Measurements from ENCODE around the gene INPPL1.
"Not testable (repeated sequence)": the region's sequence is repeated elsewhere in the genome, so short reads cannot be mapped to it uniquely, and the experiment has no call there.

INPPL1 gene, protein sequence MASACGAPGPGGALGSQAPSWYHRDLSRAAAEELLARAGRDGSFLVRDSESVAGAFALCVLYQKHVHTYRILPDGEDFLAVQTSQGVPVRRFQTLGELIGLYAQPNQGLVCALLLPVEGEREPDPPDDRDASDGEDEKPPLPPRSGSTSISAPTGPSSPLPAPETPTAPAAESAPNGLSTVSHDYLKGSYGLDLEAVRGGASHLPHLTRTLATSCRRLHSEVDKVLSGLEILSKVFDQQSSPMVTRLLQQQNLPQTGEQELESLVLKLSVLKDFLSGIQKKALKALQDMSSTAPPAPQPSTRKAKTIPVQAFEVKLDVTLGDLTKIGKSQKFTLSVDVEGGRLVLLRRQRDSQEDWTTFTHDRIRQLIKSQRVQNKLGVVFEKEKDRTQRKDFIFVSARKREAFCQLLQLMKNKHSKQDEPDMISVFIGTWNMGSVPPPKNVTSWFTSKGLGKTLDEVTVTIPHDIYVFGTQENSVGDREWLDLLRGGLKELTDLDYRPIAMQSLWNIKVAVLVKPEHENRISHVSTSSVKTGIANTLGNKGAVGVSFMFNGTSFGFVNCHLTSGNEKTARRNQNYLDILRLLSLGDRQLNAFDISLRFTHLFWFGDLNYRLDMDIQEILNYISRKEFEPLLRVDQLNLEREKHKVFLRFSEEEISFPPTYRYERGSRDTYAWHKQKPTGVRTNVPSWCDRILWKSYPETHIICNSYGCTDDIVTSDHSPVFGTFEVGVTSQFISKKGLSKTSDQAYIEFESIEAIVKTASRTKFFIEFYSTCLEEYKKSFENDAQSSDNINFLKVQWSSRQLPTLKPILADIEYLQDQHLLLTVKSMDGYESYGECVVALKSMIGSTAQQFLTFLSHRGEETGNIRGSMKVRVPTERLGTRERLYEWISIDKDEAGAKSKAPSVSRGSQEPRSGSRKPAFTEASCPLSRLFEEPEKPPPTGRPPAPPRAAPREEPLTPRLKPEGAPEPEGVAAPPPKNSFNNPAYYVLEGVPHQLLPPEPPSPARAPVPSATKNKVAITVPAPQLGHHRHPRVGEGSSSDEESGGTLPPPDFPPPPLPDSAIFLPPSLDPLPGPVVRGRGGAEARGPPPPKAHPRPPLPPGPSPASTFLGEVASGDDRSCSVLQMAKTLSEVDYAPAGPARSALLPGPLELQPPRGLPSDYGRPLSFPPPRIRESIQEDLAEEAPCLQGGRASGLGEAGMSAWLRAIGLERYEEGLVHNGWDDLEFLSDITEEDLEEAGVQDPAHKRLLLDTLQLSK

DNA sequence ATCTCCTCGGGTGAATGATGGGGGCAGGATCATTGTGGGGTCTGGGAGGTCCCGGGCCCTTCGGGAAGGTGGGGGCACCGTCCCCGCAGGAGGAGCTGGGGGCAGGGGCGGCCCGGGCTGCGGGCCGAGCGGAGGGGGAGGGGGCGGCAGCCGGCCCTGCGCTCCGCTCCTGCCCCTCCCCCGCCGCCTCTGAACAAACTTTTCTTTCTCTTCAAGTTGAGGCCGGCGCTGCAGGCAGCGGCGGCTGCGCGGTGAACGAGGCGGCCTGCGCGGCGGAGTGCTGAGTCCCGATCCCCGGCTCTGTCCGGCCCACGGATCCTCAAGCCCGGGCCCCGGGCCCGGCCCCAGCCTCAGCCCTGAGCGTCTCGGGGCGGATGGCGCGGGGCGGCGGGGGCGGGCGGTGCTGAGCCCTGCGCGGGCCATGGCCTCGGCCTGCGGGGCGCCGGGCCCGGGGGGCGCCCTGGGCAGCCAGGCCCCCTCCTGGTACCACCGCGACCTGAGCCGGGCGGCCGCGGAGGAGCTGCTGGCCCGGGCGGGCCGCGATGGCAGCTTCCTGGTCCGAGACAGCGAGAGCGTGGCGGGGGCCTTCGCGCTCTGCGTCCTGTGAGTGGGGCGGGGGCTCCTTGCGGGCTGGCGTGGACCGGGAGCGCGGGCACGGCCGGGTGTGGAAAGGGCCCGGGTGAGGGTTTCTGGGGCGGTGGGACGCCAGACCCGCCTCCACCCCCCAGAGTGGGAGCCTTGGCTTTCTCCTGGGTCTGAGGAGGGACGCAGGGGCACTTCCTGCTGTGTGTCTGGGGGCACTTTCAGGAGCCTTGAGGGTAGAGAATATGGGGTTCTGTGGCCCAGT is at the start of gene INPPL1:
Gene INPPL1 (plus strand): TSS at position 204 of the 847 bp plus-strand sequence. CDS start 218 bp downstream, at position 422.
- ATAC-seq (replicated peaks) (peak; percentile 2 to 3), DNase-seq (no peak)
- H3K9me3 Mint-ChIP-seq = no peaks in the 10 kb centered on the region
- H3K27me3 Mint-ChIP-seq = no peaks in the 10 kb centered on the region
- peaks cover 23 to 47% of the 10 kb centered on the region in 2 donors for H3K4me1 Mint-ChIP-seq
- H3K27ac Mint-ChIP-seq = peak within 1 kb of the TSS; percentile 98
- H3K36me3 Mint-ChIP-seq = peaks cover 25% of the 10 kb centered on the region in 2 donors
- H3K4me3 Mint-ChIP-seq = peak within 1 kb of the TSS; percentile 99

DNA sequence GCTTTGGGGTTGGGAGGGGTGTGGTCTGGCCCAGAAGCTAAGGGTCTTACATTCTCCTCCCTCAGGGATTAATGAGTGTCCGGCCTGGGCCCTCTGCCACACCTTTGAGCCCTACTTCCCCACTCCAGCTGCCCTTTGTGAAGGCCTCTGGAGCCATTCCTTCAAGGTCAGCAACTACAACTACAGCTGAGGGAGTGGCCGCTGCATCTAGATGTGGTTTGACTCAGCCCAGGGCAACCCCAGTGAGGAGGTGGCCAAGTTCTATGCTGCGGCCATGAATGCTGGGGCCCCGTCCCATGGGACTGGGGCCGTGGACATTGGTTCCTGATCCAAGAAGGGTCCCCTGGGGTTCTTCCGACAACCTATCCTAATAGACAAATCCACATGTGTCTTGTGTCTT is 46.9 kb upstream of the INPPL1 start:
- no peak for ATAC-seq (replicated peaks)
- Mint-ChIP-seq H3K36me3 (no peaks in the 10 kb centered on the region), H3K4me3 (no peak overlapping the region), H3K27me3 (peaks cover 19 to 20% of the 10 kb centered on the region in 2 donors), H3K9me3 (no peaks in the 10 kb centered on the region), H3K27ac (no peak overlapping the region), H3K4me1 (no peaks in the 10 kb centered on the region)
- no peak for DNase-seq

DNA sequence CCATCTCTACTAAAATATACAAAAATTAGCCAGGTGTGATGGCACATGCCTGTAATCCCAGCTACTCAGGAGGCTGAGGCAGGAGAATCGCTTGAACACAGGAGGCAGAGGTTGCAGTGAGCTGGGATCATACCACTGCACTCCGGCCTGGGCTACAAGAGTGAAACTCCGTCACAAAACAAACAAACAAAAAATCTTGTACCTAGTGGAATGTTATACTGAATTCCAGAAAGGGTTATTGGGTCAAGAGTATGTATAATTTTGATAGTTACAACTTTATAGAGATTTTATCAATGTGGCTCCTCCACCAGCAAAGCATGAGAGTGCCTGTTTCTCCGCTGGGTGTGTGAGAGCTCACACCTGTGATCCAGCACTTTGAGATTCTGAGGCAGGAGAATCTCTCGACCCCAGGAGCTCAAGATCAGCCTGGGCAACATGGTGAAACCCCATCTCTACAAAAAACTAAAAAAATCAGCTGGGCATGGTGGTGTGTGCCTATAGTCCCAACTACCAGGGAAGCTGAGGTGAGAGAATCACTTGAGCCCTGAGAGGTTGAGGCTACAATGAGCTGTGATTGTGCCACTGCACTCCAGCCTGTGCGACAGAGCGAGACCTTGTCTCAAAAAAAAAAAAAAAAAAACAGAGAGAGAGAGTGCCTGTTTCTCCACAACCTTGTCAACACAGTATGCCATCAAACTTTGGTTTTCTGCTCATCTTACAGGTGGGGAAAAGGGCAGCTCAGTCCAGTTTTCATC is 45.3 kb upstream of the INPPL1 start:
- DNase-seq = no peak
- Mint-ChIP-seq H3K4me3 (no peak overlapping the region), H3K27ac (no peak overlapping the region), H3K27me3 (peaks cover 20 to 26% of the 10 kb centered on the region in 2 donors), H3K9me3 (no peaks in the 10 kb centered on the region), H3K4me1 (peaks cover 5 to 7% of the 10 kb centered on the region in 2 donors), H3K36me3 (no peaks in the 10 kb centered on the region)
- ATAC-seq (replicated peaks) = no peak

DNA sequence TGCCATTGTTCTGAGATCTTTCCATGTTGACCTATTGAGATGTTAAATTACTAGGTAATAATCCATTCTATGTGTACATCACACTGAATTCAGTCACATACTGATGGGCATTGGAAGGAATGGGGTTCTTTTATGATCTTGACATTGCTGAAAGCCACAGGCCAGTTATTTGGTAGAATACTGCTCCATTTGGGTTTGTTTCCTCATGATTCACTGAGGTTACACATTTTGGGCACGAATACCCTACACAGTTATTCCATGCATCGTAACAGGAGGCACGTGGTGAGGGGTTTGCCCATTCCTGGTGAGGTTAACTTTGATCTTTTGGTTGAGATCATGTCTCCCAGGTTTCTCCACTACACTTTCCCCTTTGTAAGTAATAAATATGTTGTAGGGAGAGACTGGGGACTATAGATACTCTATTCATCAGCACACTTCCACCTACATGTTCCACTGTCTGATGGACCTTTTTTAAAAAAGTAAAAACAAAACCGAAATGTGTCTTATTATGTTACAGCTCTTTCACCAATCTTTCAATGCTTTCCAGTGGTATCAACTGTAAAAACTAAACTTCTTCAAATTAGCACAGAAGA is 44.7 kb upstream of the INPPL1 start:
- no peaks in the 10 kb centered on the region for H3K9me3 Mint-ChIP-seq
- DNase-seq (no peak), ATAC-seq (replicated peaks) (no peak)
- no peak overlapping the region for H3K27ac Mint-ChIP-seq
- peaks cover 20 to 26% of the 10 kb centered on the region in 2 donors for H3K27me3 Mint-ChIP-seq
- no peaks in the 10 kb centered on the region for H3K36me3 Mint-ChIP-seq
- H3K4me1 Mint-ChIP-seq = peaks cover 5 to 7% of the 10 kb centered on the region in 2 donors
- no peak overlapping the region for H3K4me3 Mint-ChIP-seq

DNA sequence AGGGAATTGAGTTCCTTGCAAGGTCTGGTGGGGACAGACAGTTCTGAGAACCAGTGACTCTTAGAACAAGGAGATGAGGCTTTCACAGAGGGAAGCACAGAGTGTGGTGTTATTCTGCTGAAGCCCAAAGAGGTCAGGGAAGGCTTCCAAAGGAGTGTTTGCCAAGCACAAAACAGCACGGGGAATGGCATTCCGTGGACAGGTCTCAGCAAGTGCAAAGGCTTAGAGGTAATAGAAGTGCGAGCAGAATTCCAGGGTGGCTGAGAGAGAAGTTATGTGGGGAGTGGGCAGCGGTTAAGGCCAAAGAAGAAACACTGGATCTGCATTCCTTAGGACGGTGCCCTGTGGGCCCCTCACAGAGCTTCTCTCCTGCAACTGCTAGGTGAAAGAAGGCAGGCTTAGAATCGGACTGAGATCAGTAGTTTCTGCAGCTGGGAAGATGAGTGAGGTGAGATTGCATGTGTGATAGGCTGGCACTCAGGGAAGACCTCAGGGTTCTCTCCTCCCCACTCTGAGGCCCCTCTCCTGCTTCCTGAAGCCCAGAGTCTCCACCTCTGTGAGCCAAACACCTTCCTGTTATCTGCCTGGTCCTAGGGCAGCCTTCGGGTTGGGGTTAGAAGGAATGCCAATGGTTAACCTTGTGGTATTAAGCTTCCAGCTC is 43.5 kb upstream of the INPPL1 start:
- H3K4me1 Mint-ChIP-seq; H3K4me3 Mint-ChIP-seq; ATAC-seq (replicated peaks); DNase-seq; H3K36me3 Mint-ChIP-seq; H3K27ac Mint-ChIP-seq; H3K9me3 Mint-ChIP-seq: not testable (repeated sequence)
- H3K27me3 Mint-ChIP-seq = peaks cover 20 to 26% of the 10 kb centered on the region in 2 donors

DNA sequence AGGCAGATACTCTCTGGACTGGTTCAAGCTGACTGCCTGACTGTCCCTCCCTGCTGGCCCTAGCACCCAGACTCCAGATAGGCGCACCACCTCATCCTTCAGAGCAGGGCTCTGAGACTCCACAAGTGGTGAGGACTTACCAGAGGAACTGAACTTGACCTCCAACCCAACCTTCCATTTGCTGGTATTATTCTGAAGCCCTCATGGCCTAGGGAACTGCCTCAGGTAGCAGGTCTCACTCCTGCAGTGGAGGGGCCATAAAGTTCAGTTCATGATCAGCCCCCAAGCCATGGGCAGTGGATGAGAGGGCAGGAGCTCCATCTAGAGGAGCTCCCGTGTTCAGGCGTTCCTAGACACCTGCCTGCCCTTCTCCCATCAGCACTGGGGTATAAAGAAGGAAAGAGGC is 43.0 kb upstream of the INPPL1 start:
- H3K27ac Mint-ChIP-seq; ATAC-seq (replicated peaks); H3K4me1 Mint-ChIP-seq; DNase-seq; H3K4me3 Mint-ChIP-seq; H3K36me3 Mint-ChIP-seq; H3K9me3 Mint-ChIP-seq: not testable (repeated sequence)
- H3K27me3 Mint-ChIP-seq = peaks cover 20 to 26% of the 10 kb centered on the region in 2 donors

DNA sequence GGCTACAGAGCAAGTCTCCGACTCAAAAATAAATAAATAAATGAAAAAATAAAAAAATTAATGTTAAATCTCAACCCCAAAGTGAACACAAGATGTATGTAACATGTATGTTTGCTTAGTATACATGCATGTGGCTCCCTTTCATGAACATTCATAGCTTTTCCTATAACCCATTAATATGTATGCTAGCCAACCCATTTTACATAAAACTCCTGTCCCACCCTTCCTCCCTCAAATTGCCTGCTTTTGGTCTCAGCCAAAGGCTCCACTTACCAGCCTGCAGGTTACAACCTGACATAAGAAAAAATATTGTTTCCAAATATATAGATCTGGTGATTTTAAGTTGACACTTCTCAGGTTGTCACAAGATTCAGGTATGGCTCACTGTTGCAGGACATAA is 36.3 kb upstream of the INPPL1 start:
- no peak for DNase-seq
- no peak overlapping the region for H3K4me3 Mint-ChIP-seq
- H3K27ac Mint-ChIP-seq = no peak overlapping the region
- no peak for ATAC-seq (replicated peaks)
- peaks cover 3 to 5% of the 10 kb centered on the region in 2 donors for H3K27me3 Mint-ChIP-seq
- H3K36me3 Mint-ChIP-seq = no peaks in the 10 kb centered on the region
- peaks cover 5% of the 10 kb centered on the region in 2 donors for H3K4me1 Mint-ChIP-seq
- H3K9me3 Mint-ChIP-seq = no peaks in the 10 kb centered on the region

DNA sequence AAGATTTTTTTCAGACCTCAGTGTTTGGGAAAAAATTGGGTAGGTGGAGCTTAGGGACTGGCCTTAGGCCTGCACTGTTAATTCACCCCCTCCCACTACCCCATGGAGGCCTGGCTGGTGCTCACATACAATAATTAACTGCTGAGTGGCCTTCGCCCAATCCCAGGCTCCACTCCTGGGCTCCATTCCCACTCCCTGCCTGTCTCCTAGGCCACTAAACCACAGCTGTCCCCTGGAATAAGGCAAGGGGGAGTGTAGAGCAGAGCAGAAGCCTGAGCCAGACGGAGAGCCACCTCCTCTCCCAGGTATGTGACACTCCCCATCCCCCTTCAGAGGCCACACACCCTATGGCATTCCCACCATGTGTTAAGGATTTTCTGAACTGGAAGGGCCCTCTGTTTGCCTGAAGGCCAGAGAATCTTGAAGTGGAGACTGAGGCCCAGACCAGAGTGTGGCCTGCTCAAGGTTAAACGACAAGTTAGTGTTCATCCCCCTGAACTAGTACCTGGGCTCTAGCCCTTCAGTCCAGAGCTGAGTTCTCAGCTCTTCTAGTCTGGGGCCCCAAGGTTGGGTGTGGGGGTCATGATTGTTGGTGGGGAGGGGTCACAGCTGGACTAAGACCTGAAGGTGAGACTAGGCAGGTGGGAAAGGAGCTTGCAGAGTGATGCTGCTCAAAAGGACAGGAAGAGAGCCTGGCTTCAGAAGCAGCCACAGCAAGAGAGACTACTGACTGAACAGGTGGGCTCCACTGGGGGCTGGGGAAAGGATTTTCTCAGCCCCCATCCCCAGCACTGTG is 34.9 kb upstream of the INPPL1 start:
- no peaks in the 10 kb centered on the region for H3K27me3 Mint-ChIP-seq
- no peak for ATAC-seq (replicated peaks)
- no peak overlapping the region for H3K27ac Mint-ChIP-seq

DNA sequence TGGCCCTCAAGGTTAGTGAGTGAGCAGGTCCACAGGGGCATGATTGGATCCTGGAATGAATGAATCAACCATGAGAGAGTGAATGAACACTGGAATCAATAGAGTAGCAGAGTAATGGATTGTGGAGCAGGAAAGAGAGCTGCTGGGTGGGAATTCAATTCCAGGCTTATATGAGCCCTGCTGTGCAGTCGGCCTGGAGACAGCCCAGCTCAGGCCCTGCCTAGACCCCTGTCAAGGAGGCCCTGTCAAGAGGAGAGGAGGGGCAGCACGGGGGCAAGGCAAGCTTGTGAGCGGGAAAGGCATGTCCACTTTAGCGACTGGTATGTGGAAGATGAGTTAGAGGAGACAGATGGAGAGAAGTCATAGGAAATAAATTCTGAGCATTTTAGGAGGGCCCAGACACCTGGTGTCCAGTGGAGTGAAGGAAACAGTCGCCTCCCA is 33.9 kb upstream of the INPPL1 start:
- no peaks in the 10 kb centered on the region for H3K9me3 Mint-ChIP-seq
- no peaks in the 10 kb centered on the region for H3K36me3 Mint-ChIP-seq
- no peaks in the 10 kb centered on the region for H3K4me1 Mint-ChIP-seq
- ATAC-seq (replicated peaks) (no peak), DNase-seq (no peak)
- H3K27ac Mint-ChIP-seq = no peak overlapping the region
- no peak overlapping the region for H3K4me3 Mint-ChIP-seq
- no peaks in the 10 kb centered on the region for H3K27me3 Mint-ChIP-seq

More for the DNA sequence above, 34.9 kb upstream of the INPPL1 start:
- Mint-ChIP-seq H3K36me3 (no peaks in the 10 kb centered on the region), H3K4me3 (no peak overlapping the region), H3K4me1 (no peaks in the 10 kb centered on the region), H3K9me3 (no peaks in the 10 kb centered on the region)
- no peak for DNase-seq

DNA sequence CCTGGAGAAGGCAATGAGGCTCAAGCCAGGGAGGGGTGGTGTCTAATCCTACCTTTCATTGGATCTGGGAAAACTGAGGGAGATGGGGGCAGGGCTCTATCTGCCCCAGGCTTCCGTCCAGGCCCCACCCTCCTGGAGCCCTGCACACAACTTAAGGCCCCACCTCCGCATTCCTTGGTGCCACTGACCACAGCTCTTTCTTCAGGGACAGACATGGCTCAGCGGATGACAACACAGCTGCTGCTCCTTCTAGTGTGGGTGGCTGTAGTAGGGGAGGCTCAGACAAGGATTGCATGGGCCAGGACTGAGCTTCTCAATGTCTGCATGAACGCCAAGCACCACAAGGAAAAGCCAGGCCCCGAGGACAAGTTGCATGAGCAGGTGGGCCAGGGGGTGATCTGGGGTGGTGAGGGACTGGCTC is 32.6 kb upstream of the INPPL1 start, which contains the start of gene FOLR1:
Gene FOLR1 (plus strand): TSS at position 180 of the 421 bp plus-strand sequence. CDS start 34 bp downstream, at position 214.
- H3K4me1 Mint-ChIP-seq = no peaks in the 10 kb centered on the region
- H3K36me3 Mint-ChIP-seq = no peaks in the 10 kb centered on the region
- H3K4me3 Mint-ChIP-seq = no peak within 1 kb of the TSS
- H3K27ac Mint-ChIP-seq = no peak within 1 kb of the TSS
- H3K27me3 Mint-ChIP-seq = no peaks in the 10 kb centered on the region
- DNase-seq (no peak), ATAC-seq (replicated peaks) (no peak)
- H3K9me3 Mint-ChIP-seq = no peaks in the 10 kb centered on the region

DNA sequence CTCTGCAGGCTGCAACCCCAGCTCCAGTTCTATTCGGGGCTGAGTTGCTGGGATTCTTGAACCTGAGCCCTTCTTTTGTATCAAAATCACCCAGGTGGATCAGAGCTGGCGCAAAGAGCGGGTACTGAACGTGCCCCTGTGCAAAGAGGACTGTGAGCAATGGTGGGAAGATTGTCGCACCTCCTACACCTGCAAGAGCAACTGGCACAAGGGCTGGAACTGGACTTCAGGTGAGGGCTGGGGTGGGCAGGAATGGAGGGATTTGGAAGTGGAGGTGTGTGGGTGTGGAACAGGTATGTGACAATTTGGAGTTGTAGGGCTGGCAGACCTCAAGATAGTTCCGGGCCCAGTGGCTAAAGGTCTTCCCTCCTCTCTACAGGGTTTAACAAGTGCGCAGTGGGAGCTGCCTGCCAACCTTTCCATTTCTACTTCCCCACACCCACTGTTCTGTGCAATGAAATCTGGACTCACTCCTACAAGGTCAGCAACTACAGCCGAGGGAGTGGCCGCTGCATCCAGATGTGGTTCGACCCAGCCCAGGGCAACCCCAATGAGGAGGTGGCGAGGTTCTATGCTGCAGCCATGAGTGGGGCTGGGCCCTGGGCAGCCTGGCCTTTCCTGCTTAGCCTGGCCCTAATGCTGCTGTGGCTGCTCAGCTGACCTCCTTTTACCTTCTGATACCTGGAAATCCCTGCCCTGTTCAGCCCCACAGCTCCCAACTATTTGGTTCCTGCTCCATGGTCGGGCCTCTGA is 28.9 kb upstream of the INPPL1 start:
- Mint-ChIP-seq H3K27me3 (no peaks in the 10 kb centered on the region), H3K36me3 (no peaks in the 10 kb centered on the region), H3K9me3 (no peaks in the 10 kb centered on the region), H3K4me1 (no peaks in the 10 kb centered on the region), H3K27ac (no peak overlapping the region), H3K4me3 (no peak overlapping the region)
- DNase-seq (no peak), ATAC-seq (replicated peaks) (no peak)

All from stimulated activated naive B cell treated with anti-CD40 and anti-IgM and Interleukin-4, amounts not matched to agents 10 μg/mL and 1 μg/mL and 100 μg/mL, for 72 hours (primary cell).